ENCODE data around the gene MAJIN. TPM values are rescaled to one million over a fixed set of nuclear protein-coding genes. Genes with fewer than 3 reads are reported as not detected.

Gene MAJIN
- total RNA-seq, 1 experiment from 2014 or later, result not detected

DNA sequence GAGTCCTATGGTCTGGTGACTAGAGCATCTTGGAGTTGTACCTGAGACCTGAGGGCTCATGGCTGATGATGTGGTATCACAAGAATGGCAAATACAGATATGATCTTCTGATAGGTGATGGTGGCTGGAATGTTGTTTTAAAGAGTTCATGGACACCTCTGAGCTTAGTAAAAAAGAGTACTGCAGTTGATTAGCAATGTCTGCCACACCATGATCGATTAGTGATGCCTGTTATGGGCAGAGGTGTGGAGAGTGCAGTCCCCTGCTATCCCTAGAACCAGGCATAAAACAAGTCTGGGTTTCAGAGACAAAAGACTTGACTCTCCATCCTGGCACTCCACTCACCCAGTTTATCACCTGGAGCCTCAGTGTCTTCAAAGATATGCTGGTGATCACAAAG is 26.2 kb upstream of the MAJIN start:
- Histone ChIP-seq H3K4me1 (ENCODE audit: insufficient read depth, low read length, poor library complexity, severe bottlenecking) (no peaks in the 10 kb centered on the region), H3K27me3 (replicated peaks; ENCODE audit: insufficient read depth, low read depth, low read length, poor library complexity) (no peaks in the 10 kb centered on the region), H3K27ac (ENCODE audit: low read depth, low read length, poor library complexity, severe bottlenecking) (no peak overlapping the region), H3K36me3 (ENCODE audit: insufficient read depth, low read length, poor library complexity, severe bottlenecking) (no peaks in the 10 kb centered on the region), H3K9me3 (ENCODE audit: low read depth, low read length, poor library complexity, severe bottlenecking) (no peaks in the 10 kb centered on the region), H3K4me3 (ENCODE audit: low read depth, low read length, poor library complexity, severe bottlenecking) (no peak overlapping the region)
- POLR2A ChIA-PET (ENCODE audit: low non-redundant PET), result interaction anchor here (0.7 kb wide), 1 partner anchor 17 kb away, joined by 4 read pairs; no protein-coding TSS in a partner anchor
- DNase-seq (ENCODE audit: low spot score), result no peak
- CTCF ChIA-PET, result no interaction called here
- intact Hi-C loops (cut with micrococcal nuclease; ENCODE audit: unreplicated experiment), result no loop called here
- no TSS peak for BruUV-seq (replicated peaks)
- TF ChIP-seq, protein P1, sequence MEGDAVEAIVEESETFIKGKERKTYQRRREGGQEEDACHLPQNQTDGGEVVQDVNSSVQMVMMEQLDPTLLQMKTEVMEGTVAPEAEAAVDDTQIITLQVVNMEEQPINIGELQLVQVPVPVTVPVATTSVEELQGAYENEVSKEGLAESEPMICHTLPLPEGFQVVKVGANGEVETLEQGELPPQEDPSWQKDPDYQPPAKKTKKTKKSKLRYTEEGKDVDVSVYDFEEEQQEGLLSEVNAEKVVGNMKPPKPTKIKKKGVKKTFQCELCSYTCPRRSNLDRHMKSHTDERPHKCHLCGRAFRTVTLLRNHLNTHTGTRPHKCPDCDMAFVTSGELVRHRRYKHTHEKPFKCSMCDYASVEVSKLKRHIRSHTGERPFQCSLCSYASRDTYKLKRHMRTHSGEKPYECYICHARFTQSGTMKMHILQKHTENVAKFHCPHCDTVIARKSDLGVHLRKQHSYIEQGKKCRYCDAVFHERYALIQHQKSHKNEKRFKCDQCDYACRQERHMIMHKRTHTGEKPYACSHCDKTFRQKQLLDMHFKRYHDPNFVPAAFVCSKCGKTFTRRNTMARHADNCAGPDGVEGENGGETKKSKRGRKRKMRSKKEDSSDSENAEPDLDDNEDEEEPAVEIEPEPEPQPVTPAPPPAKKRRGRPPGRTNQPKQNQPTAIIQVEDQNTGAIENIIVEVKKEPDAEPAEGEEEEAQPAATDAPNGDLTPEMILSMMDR (conservative IDR thresholded peaks at IDR 0.05; ENCODE audit: low read depth, low read length), result no peak

DNA sequence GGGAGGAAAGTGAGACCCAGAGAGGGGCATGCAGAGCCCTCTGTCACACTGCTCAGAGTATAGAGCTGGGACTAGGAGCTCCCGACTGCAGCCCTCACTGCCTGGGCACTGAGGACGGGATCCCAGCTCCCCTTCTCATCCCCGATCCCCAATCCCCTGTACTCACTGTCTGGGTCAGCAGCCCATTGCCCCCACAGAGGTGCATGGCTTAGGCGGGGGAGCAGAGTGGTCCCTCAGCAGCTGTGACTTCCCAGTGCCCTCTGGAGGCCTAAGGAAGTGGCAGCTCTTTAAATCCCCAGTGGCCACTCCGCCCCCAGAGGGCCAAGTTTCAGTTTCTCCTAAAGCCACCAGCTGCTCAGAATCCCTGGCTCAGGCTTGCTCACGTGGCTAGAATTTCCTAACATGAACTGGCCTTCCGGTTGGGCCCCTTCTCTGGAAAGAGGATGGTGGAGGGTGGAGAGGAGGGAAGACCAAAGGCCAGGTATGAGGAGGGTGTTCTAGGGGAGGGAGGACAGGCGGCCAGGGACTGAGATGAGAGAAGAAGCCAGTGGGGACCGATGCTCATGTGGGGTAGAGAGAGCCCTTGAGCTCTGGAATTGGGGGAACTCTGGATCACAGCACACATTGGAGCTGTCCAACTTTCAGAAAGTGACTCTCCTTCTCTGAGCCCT is 24.9 kb upstream of the MAJIN start, which contains the start of gene BATF2:
Gene BATF2, minus strand, starts transcription at position 262 of the 671 bp plus-strand sequence. Its CDS starts 57 bp downstream, at position 205.
- POLR2A ChIA-PET (ENCODE audit: low non-redundant PET), result no interaction called here
- intact Hi-C loops (cut with micrococcal nuclease; ENCODE audit: unreplicated experiment), result no loop called here
- CTCF ChIA-PET, result interaction anchor here (1.2 kb wide), 1 partner anchor 149 kb away, joined by 3 read pairs; no protein-coding TSS in a partner anchor
- TF ChIP-seq, protein P1 (conservative IDR thresholded peaks at IDR 0.05; ENCODE audit: low read depth, low read length), result peak; percentile 48
- TF ChIP-seq EZH2 (IDR thresholded peaks at IDR 0.05; ENCODE audit: borderline replicate concordance, low read depth, low read length, poor library complexity, severe bottlenecking), result no peak
- peak within 1 kb of the TSS; percentile 24 for H3K4me3 ChIP-seq (ENCODE audit: low read depth, low read length, poor library complexity, severe bottlenecking)
- no peaks in the 10 kb centered on the region for H3K4me1 ChIP-seq (ENCODE audit: insufficient read depth, low read length, poor library complexity, severe bottlenecking)
- no peak within 1 kb of the TSS for H3K27ac ChIP-seq (ENCODE audit: low read depth, low read length, poor library complexity, severe bottlenecking)
- no peaks in the 10 kb centered on the region for H3K9me3 ChIP-seq (ENCODE audit: low read depth, low read length, poor library complexity, severe bottlenecking)
- H3K27me3 ChIP-seq (replicated peaks; ENCODE audit: insufficient read depth, low read depth, low read length, poor library complexity), result no peaks in the 10 kb centered on the region
- H3K36me3 ChIP-seq (ENCODE audit: insufficient read depth, low read length, poor library complexity, severe bottlenecking), result no peaks in the 10 kb centered on the region
- peak; percentile 62 for DNase-seq (ENCODE audit: low spot score)
- no TSS peak for BruUV-seq (replicated peaks)

DNA sequence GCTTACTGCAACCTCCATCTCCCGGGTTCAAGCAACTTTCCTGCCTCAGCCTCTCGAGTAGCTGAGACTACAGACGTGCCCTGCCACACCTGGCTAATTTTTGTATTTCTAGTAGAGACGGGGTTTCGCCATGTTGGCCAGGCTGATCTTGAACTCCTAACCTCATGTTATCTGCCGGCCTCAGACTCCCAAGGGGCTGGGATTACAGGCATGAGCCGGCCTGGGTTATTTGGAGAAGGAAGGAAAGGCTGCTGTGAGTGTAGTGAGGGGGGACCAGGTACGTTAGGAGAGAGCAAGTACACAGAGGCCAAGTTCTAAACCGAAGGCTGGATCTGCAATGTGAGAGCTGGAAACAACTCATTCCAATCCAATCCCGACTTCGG is 24.4 kb upstream of the MAJIN start:
- POLR2A ChIA-PET (ENCODE audit: low non-redundant PET), result no interaction called here
- intact Hi-C loops (cut with micrococcal nuclease; ENCODE audit: unreplicated experiment), result no loop called here
- TF ChIP-seq EZH2 (IDR thresholded peaks at IDR 0.05; ENCODE audit: borderline replicate concordance, low read depth, low read length, poor library complexity, severe bottlenecking), result no peak
- TF ChIP-seq, protein P1 (conservative IDR thresholded peaks at IDR 0.05; ENCODE audit: low read depth, low read length), result no peak

More for the DNA sequence above, 24.4 kb upstream of the MAJIN start:
- no peaks in the 10 kb centered on the region for H3K9me3 ChIP-seq (ENCODE audit: low read depth, low read length, poor library complexity, severe bottlenecking)
- no peak overlapping the region for H3K27ac ChIP-seq (ENCODE audit: low read depth, low read length, poor library complexity, severe bottlenecking)
- H3K4me3 ChIP-seq (ENCODE audit: low read depth, low read length, poor library complexity, severe bottlenecking), result peak overlapping the region; percentile 24
- BruUV-seq (replicated peaks), result no TSS peak
- H3K36me3 ChIP-seq (ENCODE audit: insufficient read depth, low read length, poor library complexity, severe bottlenecking), result no peaks in the 10 kb centered on the region
- DNase-seq (ENCODE audit: low spot score), result no peak
- no peaks in the 10 kb centered on the region for H3K4me1 ChIP-seq (ENCODE audit: insufficient read depth, low read length, poor library complexity, severe bottlenecking)
- CTCF ChIA-PET, result interaction anchor here (1.2 kb wide), 1 partner anchor 149 kb away, joined by 3 read pairs; no protein-coding TSS in a partner anchor
- no peaks in the 10 kb centered on the region for H3K27me3 ChIP-seq (replicated peaks; ENCODE audit: insufficient read depth, low read depth, low read length, poor library complexity)
